ENCODE data around the gene GRAP.
"Not testable (repeated sequence)": the region's sequence is repeated elsewhere in the genome, so short reads cannot be mapped to it uniquely, and the experiment has no call there.

GRAP gene

DNA sequence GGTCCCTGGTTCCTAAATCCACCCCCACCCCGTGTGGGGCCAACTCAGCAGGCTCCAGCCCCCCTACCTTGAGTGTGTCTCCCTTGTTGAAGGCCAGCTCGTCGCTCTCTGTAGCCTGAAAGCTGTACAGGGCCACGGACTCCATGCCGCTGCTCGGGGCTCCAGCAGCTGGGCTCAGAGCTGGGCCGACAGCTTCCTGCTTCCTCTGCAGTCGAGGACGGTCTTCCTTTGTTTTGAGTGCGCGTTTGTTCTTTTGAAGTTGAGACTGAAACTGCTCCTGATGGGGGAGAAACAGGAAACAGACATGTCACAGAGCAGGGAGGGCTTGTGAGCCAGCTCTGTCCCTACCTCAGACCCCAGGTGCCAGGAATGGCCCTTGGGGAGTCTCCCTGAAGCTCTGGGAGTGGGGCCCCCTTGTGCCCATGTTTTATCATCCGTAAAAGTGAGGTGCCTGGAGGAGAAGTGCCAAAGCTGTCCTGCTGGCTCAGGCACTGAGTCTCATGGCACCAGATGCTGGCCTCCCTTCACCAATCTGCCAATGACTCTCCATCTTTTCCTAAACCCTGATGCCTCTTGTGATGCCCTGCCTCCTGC, at the start of gene GRAP:
Gene GRAP, minus strand, starts transcription at position 176 of the 594 bp plus-strand sequence. Its CDS starts 31 bp downstream, at position 145.
- DNase-seq (ENCODE audit: low read depth in 1 of 2, low spot score in 1 of 2), result not testable (repeated sequence)

DNA sequence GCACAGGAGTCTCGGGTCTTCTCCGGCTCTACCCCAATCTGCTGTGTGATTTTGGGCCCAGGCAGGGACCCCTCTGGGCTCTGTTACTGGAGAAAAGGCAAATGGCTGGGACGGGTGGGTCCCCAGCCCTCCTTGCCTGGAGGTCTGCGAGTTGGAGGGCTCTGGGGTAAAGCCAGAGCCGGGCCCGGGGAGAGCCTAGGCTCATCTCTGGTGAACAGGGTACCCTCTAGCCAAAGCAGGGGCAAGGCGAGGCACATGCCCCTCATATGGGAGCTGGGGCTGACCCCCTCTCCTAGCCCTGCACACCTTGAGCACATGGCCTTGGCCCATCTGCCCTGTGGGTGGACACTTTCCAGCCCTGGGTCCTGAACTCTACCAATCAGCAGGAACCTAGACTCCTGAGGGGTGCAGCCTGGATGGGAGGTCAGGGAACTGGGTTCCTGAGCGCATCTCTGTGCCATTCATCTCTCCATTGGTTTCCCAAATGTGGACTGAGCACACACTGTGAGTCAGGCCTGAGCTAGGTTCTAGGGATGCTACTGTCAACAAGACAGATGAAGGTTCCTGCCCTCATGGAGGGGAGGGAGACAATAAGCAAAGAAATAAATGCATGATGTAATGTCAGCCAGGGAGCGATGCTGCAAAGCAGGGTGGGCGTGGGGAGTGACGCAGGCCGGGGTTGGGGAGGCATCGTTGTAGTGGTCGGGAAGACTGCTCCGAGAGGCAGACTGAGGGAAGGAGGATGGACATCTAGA, 47.1 kb upstream of the GRAP start:
- not testable (repeated sequence) for DNase-seq (ENCODE audit: low read depth in 1 of 2, low spot score in 1 of 2)

- not testable (repeated sequence) for DNase-seq (ENCODE audit: low read depth in 1 of 2, low spot score in 1 of 2)
Measured at GRCh38 chr17:19092737-19093683, 46.3 kb upstream of the GRAP start.

DNA sequence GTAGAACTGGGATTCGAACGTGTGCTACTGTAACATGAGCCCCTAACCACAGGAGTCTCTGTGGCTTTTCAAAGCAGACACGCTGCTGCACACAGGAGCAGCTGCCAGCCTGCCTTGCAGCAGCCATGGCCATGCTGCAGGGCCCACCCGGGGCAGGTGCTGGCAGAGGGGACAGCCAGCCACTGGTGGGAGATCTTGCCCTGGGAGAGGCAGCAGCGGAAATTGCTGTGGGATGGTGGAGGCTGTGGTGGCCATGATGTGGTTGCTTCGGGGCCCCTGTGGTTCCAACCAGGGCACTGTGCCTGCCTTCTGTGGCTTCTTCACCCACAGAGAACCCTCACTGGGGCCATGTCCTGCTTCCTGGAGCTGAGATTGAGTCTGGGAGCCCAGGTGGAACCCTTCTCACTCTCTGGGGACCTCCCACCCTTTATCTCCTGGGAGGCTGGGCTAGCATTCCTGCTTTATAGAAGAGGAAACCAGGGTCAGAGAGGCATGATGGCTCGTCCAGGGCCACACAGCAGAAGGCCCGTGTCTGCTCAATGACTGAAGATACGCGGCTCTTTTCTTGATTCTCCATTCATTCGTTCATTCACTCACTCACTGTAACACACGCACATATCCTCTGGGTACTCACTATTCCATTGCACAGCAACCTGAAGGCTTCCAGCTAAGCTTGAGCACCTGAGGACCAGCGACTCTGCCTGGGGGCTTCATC, 43.5 kb upstream of the GRAP start:
- DNase-seq (ENCODE audit: low read depth in 1 of 2, low spot score in 1 of 2), result not testable (repeated sequence)

- not testable (repeated sequence) for DNase-seq (ENCODE audit: low read depth in 1 of 2, low spot score in 1 of 2)
Measured at GRCh38 chr17:19088804-19089685, 42.3 kb upstream of the GRAP start.

DNA sequence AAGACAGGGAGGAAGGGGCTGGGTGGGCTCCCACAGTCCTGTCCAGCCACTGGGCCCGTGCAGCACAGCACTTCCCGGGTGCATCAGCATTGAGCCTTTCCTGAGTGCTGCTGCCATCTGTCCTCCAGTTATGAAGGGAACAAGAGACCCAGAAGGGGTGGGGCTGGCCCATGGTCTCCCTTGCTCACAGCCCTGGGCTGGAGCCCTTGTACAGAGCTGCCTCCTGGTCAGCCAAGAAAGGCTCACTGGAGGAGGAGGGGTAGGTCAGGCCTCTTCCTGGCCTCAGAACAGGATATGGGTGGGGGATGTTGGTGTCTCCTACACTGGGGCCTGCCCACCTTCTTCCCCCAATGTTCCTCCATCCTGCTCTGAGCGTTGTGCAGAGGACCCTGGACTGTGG, 30.6 kb upstream of the GRAP start:
- not testable (repeated sequence) for DNase-seq (ENCODE audit: low read depth in 1 of 2, low spot score in 1 of 2)

GRCh38 chr17:19076398-19077192, 29.8 kb upstream of the GRAP start:
- DNase-seq (ENCODE audit: low read depth in 1 of 2, low spot score in 1 of 2), result not testable (repeated sequence)

DNA sequence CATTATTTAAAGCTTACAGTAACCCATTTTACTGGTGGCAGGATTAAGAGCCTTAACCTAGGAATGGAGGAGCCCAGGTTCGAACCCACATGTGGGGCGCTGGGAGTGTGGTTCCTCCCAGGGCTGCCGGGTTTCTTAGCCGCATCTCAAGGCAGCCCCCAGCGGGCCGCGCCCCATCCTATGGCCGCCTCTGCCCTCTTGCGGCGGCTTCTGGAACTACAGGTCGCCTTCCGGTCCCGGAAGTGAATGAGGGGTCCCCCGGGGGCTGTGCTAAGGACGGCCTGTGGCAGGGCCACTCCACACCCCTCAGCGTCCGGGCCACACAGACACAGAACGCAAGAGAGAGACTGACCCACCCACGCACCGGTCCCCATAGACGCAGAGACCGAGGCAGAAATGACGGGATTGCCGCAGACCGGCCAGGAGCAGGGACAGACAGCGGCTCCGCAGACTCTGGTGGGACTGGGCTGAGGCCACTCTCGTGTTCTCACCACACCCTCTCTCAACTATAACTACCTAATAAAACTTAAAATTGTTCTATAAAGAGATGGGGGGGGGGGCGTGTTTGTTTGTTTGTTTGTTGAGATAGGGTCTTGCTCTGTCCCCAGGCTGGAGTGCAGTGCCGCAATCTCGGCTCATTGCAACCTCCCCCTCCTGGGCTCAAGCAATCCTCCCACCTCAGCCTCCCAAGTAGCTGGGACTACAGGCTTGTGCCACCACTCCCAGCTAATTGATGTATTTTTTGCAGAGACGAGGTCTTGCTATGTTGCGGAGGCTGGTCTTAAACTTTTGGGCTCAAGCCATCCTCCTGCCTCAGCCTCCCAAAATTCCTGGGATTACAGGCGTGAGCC, 23.8 kb upstream of the GRAP start:
- DNase-seq (ENCODE audit: low read depth in 1 of 2, low spot score in 1 of 2), result not testable (repeated sequence)

- not testable (repeated sequence) for DNase-seq (ENCODE audit: low read depth in 1 of 2, low spot score in 1 of 2)
Measured at GRCh38 chr17:19064378-19064777, 17.6 kb upstream of the GRAP start.

GRCh38 chr17:19063326-19063956, 16.7 kb upstream of the GRAP start:
- DNase-seq (ENCODE audit: low read depth in 1 of 2, low spot score in 1 of 2), result peak; percentile 67 to 75

DNA sequence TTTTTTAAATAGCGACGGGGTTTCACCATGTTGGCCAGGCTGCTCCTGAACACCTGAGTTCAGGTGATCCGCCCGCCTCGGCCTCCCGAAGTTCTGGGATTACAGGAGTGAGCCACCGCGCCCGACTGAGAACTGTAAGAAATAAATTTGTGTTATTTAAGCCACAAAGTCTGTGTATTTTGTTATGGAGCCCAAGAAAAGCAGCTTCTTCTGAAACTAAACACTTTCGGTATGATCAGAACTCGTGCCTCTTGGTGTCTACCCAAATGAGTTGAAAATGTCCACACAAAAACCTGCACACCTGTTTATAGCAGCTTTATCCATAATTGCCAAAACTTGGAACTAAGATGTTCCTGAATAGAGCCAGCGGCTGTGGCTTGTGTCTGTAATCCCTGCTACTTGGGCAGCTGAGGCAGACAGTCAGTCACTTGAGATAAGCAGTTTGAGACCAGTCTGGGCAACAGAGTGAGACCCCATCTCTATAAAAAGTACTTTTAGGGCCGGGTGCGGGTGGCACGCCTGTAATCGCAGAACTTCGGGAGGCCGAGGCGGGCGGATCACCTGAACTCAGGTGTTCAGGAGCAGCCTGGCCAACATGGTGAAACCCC, 16.1 kb upstream of the GRAP start:
- DNase-seq (ENCODE audit: low read depth in 1 of 2, low spot score in 1 of 2), result not testable (repeated sequence)

- DNase-seq (ENCODE audit: low read depth in 1 of 2, low spot score in 1 of 2), result peak in 1 of 2 donors; percentile 83
Measured at GRCh38 chr17:19062009-19062717, 15.4 kb upstream of the GRAP start.

GRCh38 chr17:19055447-19055846, 8.7 kb upstream of the GRAP start:
- not testable (repeated sequence) for DNase-seq (ENCODE audit: low read depth in 1 of 2, low spot score in 1 of 2)

DNA sequence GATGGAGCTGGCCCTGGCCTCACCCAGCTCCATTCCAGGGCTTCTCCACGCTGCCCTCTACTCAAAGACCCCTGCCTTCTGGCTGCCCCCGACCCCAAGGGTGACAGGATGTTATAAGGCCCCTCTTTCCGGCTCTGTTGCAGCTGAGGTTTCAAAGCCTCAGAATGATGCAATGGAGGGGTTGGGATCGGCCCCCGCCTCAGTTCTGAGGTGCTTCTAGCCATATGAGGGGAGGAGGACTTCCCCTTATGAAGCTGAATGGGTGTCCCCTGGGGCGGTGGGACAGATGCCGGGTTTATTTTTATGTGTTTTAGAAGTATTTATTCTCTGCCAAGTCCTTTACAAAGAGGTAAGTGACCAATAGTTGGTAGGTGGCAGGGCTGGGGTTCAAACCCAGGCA, 2.1 kb upstream of the GRAP start:
- not testable (repeated sequence) for DNase-seq (ENCODE audit: low read depth in 1 of 2, low spot score in 1 of 2)

DNA sequence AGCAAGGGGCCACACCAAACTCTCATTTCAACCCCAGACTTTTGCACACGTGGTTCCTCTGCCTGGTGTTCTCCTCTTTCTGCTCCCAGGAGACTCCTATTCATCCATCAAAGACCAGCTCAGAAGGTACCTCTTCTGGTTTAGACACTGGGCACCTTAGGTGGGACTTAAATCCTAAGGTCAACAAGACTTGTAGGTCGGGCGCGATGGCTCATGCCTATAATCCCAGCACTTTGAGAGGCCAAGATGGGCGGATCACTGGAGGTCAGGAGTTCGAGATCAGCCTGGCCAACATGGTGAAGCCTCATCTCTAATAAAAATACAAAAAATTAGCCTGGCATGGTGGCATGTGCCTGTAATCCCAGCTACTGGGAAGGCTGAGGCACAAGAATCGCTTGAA, 753 bp upstream of the GRAP start:
- DNase-seq (ENCODE audit: low read depth in 1 of 2, low spot score in 1 of 2), result not testable (repeated sequence)

DNA sequence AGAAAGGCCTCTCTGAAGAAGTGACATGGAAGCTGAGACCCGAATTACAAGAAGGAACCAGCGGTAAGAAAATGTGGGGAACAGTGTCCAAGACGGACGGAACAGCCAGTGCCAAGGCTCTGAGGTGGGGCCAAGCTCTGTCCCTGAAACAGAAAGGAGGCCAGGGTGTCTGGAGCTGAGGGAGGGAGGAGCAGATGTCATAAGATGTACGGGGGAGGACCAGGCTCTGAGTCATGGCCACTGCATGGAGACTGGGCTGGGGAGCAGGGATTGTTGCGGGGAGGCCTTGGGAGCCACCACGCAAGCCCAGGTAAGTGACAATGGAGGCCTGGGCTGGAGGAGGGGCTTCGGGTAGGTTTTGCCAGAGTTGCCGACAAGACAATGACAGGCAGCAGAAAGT, 2.1 kb downstream of the GRAP start:
- not testable (repeated sequence) for DNase-seq (ENCODE audit: low read depth in 1 of 2, low spot score in 1 of 2)

DNA sequence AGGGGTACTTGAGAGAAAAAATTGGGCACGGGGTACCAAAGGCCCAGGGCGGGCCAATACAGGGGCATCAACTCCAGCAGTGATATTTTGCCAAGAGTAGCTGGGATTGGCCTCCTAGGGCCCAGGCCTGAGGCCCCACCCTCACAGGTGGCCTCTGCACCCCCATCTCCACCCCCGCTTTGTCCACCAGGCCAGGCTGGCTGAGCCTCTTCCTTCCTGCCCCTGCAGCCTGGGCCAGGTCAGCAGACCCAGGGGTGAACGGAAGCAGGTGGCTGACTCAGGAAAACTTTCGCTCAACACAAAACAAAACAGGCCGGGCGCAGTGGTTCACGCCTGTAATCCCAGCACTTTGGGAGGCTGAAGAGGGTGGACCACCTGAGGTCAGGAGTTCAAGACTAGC, 3.7 kb downstream of the GRAP start:
- DNase-seq (ENCODE audit: low read depth in 1 of 2, low spot score in 1 of 2), result not testable (repeated sequence)

Measured in activated T-helper 1 cell treated with anti-CD3 and anti-CD28 coated beads, Interleukin-2, amount 50 U/mL, for 16 hours (primary cell).